GM13976 (cell line): ENCODE results near the gene ZCCHC7.

Experiments used
- DNase-seq: peaks from one replicate; pipeline ENCODE4 v3.0.0; 2012; ENCODE audit warnings: low spot score
- CTCF ChIP-seq: IDR thresholded peaks from 2 replicates; pipeline ENCODE4 v1.5.1; 2012; ENCODE audit warnings: borderline replicate concordance, mild to moderate bottlenecking; ENCODE audit not compliant: insufficient read depth; ENCODE audit errors: extremely low read depth, missing control alignments, control extremely low read depth
- in situ Hi-C: fragments of 300-500 bp; cut with MboI; formaldehyde crosslinking; loops from one replicate; pipeline ENCODE4 v1.12.0; 2022; ENCODE audit warnings: low sequenced_read_pairs, mixed read lengths, inconsistent platforms; ENCODE audit not compliant: unreplicated experiment

ZCCHC7 gene

GRCh38 chr9:37362430-37362829, 242.1 kb downstream of the ZCCHC7 start:
- DNase-seq, result no peak
- in situ Hi-C loops, result no loop called here
- TF ChIP-seq CTCF, result no peak

GRCh38 chr9:37363124-37363523, 242.8 kb downstream of the ZCCHC7 start:
- DNase-seq, result no peak
- TF ChIP-seq CTCF, result no peak
- in situ Hi-C loops, result no loop called here

- DNase-seq, result no peak
Observed at GRCh38 chr9:37364136-37364535, 243.8 kb downstream of the ZCCHC7 start.

GRCh38 chr9:37364751-37365360, 244.5 kb downstream of the ZCCHC7 start:
- in situ Hi-C loops, result no loop called here

More at GRCh38 chr9:37364136-37364535, 243.8 kb downstream of the ZCCHC7 start:
- TF ChIP-seq CTCF, result no peak
- in situ Hi-C loops, result no loop called here

GRCh38 chr9:37369671-37370070, 249.3 kb downstream of the ZCCHC7 start:
- in situ Hi-C loops, result no loop called here
- DNase-seq, result no peak
- no peak for TF ChIP-seq CTCF

More at GRCh38 chr9:37364751-37365360, 244.5 kb downstream of the ZCCHC7 start:
- peak; percentile 38 for TF ChIP-seq CTCF
- DNase-seq, result no peak

- in situ Hi-C loops, result no loop called here
- TF ChIP-seq CTCF, result no peak
- no peak for DNase-seq
Observed at GRCh38 chr9:37370282-37370681, 249.9 kb downstream of the ZCCHC7 start.
